ENCODE measurements around the gene THSD4.

Gene THSD4

DNA sequence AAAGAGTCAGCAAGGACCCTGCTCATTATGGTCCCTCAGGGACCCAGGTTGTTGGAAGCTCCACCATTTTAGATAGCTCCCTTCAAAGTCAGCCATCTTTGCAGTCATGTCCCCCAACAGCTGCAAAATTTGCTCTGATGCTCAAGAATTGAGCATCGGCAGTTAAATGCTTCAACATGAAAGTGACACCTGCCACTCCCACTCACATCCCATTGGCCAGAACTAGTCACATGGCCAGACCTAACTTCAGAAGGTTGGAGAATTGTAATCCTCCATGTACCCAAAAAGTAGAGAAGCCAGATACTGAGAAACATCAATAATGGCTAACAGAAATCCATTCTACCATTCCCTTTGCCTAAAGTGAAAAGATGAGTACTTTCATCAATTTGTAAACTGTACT is 523.6 kb downstream of the THSD4 start:
- H3K9ac ChIP-seq (ENCODE audit: low read depth, low read length, poor library complexity, severe bottlenecking): no peak overlapping the region
- H3K4me1 ChIP-seq (ENCODE audit: insufficient read depth, low read length, poor library complexity, severe bottlenecking): no peaks in the 10 kb centered on the region
- no peaks in the 10 kb centered on the region for H3K27me3 ChIP-seq (ENCODE audit: insufficient read depth, low read length, poor library complexity, severe bottlenecking)
- H3K9me3 ChIP-seq (ENCODE audit: insufficient read depth, low read depth, low read length): no peaks in the 10 kb centered on the region
- no peak overlapping the region for H3K4me3 ChIP-seq (ENCODE audit: low read length, poor library complexity, severe bottlenecking)
- H4K20me1 ChIP-seq (ENCODE audit: insufficient read depth, low read length, poor library complexity, severe bottlenecking): no peaks in the 10 kb centered on the region
- no peaks in the 10 kb centered on the region for H3F3A ChIP-seq (ENCODE audit: low read depth)
- no peak overlapping the region for H2AFZ ChIP-seq (ENCODE audit: low read length)
- no peak overlapping the region for H3K4me2 ChIP-seq (ENCODE audit: low read depth, low read length, poor library complexity, severe bottlenecking)
- no peaks in the 10 kb centered on the region for H3K79me2 ChIP-seq (ENCODE audit: insufficient read depth, low read length)
- no peak for TF ChIP-seq EZH2phosphoT487 (IDR thresholded peaks at IDR 0.05; ENCODE audit: borderline replicate concordance)
- TF ChIP-seq, protein P1, sequence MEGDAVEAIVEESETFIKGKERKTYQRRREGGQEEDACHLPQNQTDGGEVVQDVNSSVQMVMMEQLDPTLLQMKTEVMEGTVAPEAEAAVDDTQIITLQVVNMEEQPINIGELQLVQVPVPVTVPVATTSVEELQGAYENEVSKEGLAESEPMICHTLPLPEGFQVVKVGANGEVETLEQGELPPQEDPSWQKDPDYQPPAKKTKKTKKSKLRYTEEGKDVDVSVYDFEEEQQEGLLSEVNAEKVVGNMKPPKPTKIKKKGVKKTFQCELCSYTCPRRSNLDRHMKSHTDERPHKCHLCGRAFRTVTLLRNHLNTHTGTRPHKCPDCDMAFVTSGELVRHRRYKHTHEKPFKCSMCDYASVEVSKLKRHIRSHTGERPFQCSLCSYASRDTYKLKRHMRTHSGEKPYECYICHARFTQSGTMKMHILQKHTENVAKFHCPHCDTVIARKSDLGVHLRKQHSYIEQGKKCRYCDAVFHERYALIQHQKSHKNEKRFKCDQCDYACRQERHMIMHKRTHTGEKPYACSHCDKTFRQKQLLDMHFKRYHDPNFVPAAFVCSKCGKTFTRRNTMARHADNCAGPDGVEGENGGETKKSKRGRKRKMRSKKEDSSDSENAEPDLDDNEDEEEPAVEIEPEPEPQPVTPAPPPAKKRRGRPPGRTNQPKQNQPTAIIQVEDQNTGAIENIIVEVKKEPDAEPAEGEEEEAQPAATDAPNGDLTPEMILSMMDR (conservative IDR thresholded peaks at IDR 0.05; ENCODE audit: low read length): no peak
- no peaks in the 10 kb centered on the region for H3K36me3 ChIP-seq (ENCODE audit: insufficient read depth, low read length)
- no peaks in the 10 kb centered on the region for H3K9me2 ChIP-seq (replicated peaks; ENCODE audit: low read depth, low read length)

DNA sequence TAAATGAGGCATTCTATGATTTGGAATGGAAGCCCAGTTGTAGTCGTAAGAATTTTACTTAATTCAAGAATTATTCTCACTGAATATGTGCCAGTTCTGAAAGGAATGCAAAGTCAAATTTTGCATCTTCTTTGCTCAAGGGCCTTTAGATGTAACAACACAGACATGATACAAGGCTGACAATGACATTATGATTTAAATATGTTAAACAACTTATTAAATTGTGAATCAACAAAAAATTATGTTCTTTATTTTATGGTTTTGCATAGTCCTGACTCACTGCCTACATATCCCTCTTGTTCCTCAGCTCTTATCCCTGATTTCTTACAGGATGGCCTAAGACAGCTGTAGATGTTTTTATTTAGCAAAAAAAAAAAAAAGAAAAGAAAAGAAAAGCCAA is 524.2 kb downstream of the THSD4 start:
- Histone ChIP-seq H3K4me1 (ENCODE audit: insufficient read depth, low read length, poor library complexity, severe bottlenecking) (no peaks in the 10 kb centered on the region), H2AFZ (ENCODE audit: low read length) (no peak overlapping the region), H3K9ac (ENCODE audit: low read depth, low read length, poor library complexity, severe bottlenecking) (no peak overlapping the region), H3K4me2 (ENCODE audit: low read depth, low read length, poor library complexity, severe bottlenecking) (no peak overlapping the region), H3K9me2 (replicated peaks; ENCODE audit: low read depth, low read length) (no peaks in the 10 kb centered on the region), H3K27me3 (ENCODE audit: insufficient read depth, low read length, poor library complexity, severe bottlenecking) (no peaks in the 10 kb centered on the region), H3K9me3 (ENCODE audit: insufficient read depth, low read depth, low read length) (no peaks in the 10 kb centered on the region), H3K36me3 (ENCODE audit: insufficient read depth, low read length) (no peaks in the 10 kb centered on the region), H3F3A (ENCODE audit: low read depth) (no peaks in the 10 kb centered on the region), H3K79me2 (ENCODE audit: insufficient read depth, low read length) (no peaks in the 10 kb centered on the region), H4K20me1 (ENCODE audit: insufficient read depth, low read length, poor library complexity, severe bottlenecking) (no peaks in the 10 kb centered on the region), H3K4me3 (ENCODE audit: low read length, poor library complexity, severe bottlenecking) (no peak overlapping the region)
- TF ChIP-seq, protein P1 (conservative IDR thresholded peaks at IDR 0.05; ENCODE audit: low read length): no peak
- no peak for TF ChIP-seq EZH2phosphoT487 (IDR thresholded peaks at IDR 0.05; ENCODE audit: borderline replicate concordance)

DNA sequence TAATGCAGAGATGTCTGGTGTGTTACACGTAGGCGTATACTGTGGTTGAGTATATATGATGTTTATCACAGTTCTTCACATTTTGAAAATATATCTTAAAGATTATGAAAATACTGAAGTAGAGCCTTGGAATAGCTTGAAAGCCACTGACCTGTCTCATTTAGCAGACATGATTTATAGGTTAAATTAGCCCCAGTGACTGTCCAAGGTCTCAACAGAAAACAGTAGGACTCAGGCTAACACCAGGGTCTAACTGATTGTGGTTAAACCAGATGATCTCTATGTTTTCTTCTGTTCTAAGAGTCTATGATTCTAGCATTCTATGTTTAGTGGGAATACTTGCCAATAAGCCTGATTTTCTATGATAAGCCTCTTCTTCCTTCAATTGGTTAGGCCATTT is 528.6 kb downstream of the THSD4 start:
- no peaks in the 10 kb centered on the region for H3K79me2 ChIP-seq (ENCODE audit: insufficient read depth, low read length)
- no peak overlapping the region for H3K4me3 ChIP-seq (ENCODE audit: low read length, poor library complexity, severe bottlenecking)
- H3K4me2 ChIP-seq (ENCODE audit: low read depth, low read length, poor library complexity, severe bottlenecking): no peak overlapping the region
- H3K4me1 ChIP-seq (ENCODE audit: insufficient read depth, low read length, poor library complexity, severe bottlenecking): no peaks in the 10 kb centered on the region
- H3K36me3 ChIP-seq (ENCODE audit: insufficient read depth, low read length): no peaks in the 10 kb centered on the region
- no peaks in the 10 kb centered on the region for H3K9me3 ChIP-seq (ENCODE audit: insufficient read depth, low read depth, low read length)
- no peak overlapping the region for H3K9ac ChIP-seq (ENCODE audit: low read depth, low read length, poor library complexity, severe bottlenecking)
- no peaks in the 10 kb centered on the region for H3K9me2 ChIP-seq (replicated peaks; ENCODE audit: low read depth, low read length)
- H4K20me1 ChIP-seq (ENCODE audit: insufficient read depth, low read length, poor library complexity, severe bottlenecking): no peaks in the 10 kb centered on the region
- no peaks in the 10 kb centered on the region for H3F3A ChIP-seq (ENCODE audit: low read depth)
- TF ChIP-seq, protein P1 (conservative IDR thresholded peaks at IDR 0.05; ENCODE audit: low read length): no peak
- TF ChIP-seq EZH2phosphoT487 (IDR thresholded peaks at IDR 0.05; ENCODE audit: borderline replicate concordance): no peak
- no peak overlapping the region for H2AFZ ChIP-seq (ENCODE audit: low read length)
- H3K27me3 ChIP-seq (ENCODE audit: insufficient read depth, low read length, poor library complexity, severe bottlenecking): no peaks in the 10 kb centered on the region

Measured in Loucy (cell line).